Stimulated activated CD4-positive, alpha-beta T cell treated with anti-CD3 and anti-CD28 coated beads, Interleukin-1b, Interleukin-23, amount 100 ng/mL, for 24 hours (primary cell): ENCODE measurements around the gene UBAP1L.
"Not testable (repeated sequence)": the region's sequence is repeated elsewhere in the genome, so short reads cannot be mapped to it uniquely, and the experiment has no call there.

Source experiments
- DNase-seq, 4 experiments: peaks; one replicate each; pipeline ENCODE4 v3.0.0-alpha.2; 2020; ENCODE audit warnings: low read depth in 4 of 4, low spot score in 1 of 4

The UBAP1L gene

DNA sequence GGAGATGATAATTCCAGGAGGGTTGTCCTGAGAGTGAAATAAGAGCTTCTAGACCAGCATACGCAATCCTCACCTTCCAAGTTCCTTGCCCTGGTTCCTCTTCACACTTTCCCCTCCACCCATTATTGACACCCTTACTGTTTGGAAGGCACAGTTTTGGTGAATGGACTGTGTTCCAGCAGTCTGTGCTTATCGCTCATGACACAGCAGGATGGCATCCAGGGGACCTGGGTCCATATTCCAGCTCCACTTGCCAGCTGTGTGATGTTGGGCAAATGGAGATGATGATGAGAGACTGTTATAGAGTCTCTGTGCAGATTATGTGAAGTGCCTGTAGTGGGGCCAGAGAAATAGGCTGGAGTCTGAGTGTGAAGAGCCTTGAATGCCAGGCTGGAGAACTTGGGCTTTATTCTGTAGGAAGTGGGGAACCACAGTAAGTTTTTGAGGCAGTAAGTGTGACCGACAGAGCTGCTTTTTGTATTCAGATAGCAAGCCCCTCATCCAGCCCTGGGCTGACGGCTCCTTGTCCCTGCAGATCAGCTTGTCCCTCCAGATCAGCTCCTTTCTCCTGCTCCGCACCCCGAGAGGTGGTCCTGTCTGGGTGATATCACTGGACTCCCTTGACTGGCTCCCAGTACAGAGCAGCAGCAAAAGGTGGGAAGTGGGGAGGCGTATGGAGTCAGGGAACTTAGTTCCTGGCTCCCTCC is 30.3 kb downstream of the UBAP1L start:
- no peak for DNase-seq

- DNase-seq: no peak
Observed at GRCh38 chr15:65083262-65083701, 31.7 kb downstream of the UBAP1L start.

DNA sequence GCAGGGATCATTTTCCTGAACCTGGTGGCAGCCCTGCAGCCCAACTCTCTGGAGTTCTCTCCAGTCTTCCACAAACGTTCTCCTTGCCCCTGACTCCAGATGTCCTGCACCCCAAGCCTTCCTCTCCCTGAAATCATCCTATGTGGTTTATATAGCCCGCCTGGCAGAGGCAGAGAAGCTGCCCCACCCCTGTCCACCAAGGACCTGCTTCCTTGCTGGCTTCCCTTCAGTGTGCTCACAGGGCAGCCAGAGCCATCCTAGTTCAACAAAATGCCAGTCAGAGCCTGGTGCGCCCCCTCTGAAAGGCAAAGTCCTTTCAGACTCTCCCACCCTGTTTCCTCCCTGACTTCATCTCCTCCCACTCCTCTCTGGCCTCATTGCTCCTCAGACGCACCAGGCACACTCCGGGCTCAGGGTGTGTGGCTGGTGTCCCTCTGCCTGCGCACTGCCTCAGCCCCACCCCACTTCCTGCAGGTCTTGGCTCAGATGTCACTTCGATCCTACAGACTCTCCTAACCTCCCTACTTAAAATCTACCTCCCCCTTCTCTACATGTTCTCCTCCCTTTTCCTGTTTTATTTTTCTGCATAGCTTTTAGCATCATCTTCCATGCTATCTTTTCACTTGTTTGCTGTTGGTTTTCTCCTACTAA is 32.6 kb downstream of the UBAP1L start:
- DNase-seq: no peak

- DNase-seq: peak in 1 of 4 experiments; percentile 14
Observed at GRCh38 chr15:65081758-65082157, 33.2 kb downstream of the UBAP1L start.

DNA sequence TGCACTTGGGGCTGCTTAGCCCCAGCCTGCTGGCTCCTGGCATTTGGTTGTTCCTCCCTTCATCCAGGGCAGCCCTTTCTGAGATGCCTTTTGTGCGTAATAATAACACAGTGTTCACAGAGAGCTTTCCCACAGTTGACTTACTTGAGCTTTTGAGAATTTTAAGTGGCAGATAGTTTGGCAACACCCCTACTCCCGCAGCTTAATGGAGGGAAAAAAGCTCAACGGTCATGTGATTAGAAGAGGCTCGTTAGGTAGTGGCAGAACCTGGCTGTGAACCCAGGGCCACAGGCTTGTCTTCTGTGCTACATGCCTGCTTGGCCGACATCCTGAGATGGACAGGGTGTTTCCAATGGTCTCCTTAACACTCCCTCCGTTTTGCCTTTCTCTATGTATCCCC is 33.7 kb downstream of the UBAP1L start:
- no peak for DNase-seq

DNA sequence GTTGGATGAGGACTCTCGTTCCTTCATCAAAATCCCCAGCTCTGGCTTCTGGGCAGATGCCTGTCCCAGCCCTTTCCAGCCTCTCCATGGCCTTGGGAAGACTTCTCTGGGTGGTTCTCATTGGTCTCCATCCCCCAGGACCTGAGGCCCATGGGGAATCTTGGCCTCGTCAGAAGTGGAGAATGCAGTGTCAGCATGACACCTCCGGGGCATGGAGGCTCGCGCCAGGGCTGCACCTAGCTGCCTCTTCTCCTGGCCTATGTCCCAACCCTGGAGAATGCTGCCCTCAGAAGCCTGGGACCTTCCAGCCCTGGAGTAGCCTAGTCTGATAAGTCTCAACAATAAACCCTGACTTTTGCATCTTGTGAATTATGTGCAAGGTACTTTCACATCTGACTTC is 35.4 kb downstream of the UBAP1L start:
- no peak for DNase-seq

- peak; percentile 12 to 39 (median 24) for DNase-seq
Observed at GRCh38 chr15:65077981-65078352, 37.0 kb downstream of the UBAP1L start.

- DNase-seq: no peak
Observed at GRCh38 chr15:65077291-65077980, 37.6 kb downstream of the UBAP1L start.

DNA sequence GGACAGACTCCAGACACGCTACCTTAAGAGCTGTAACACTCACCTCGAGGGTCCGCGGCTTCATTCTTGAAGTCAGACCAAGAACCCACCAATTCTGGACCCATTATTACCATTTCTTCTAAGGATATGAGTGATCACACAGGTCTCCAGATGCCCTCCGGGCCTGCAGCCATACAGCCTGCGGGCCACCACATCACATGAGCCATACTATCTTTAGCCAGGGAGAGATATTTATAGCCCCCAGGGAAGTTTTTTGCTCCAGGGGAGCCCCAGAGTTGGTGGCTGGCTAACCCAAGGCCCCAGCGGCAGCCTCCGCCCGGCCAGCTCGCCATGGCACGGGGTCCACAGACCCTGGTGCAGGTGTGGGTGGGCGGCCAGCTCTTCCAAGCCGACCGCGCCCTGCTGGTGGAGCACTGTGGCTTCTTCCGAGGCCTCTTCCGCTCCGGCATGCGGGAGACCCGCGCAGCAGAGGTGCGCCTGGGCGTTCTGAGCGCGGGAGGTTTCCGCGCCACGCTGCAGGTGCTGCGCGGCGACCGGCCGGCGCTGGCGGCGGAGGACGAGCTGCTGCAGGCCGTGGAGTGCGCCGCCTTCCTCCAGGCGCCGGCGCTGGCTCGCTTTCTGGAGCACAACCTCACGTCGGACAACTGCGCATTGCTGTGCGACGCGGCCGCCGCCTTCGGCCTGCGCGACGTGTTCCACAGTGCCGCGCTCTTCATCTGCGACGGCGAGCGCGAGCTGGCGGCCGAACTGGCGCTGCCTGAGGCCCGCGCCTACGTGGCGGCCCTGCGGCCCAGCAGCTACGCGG is 38.3 kb downstream of the UBAP1L start, which contains the start of gene KBTBD13:
Gene KBTBD13 (plus strand): TSS at position 261 of the 805 bp plus-strand sequence. CDS start 70 bp downstream, at position 331.
- DNase-seq: no peak

- not testable (repeated sequence) for DNase-seq
Observed at GRCh38 chr15:65075607-65076395, 39.2 kb downstream of the UBAP1L start.

DNA sequence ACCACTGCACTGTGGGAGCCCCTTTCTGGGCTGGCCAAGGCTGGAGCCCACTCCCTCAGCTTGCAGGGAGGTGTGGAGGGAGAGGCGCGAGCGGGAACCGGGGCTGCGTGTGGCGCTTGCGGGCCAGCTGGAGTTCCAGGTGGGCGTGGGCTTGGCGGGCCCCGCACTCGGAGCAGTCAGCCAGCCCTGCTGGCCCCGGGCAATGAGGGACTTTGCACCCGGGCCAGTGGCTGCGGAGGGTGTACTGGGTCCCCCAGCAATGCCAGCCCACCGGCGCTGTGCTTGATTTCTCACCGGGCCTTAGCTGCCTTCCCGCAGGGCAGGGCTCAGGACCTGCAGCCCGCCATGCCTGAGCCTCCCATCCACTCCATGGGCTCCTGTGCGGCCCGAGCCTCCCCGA is 40.1 kb downstream of the UBAP1L start:
- not testable (repeated sequence) for DNase-seq

GRCh38 chr15:65072617-65073016 is 42.4 kb downstream of the UBAP1L start:
- no peak for DNase-seq

DNA sequence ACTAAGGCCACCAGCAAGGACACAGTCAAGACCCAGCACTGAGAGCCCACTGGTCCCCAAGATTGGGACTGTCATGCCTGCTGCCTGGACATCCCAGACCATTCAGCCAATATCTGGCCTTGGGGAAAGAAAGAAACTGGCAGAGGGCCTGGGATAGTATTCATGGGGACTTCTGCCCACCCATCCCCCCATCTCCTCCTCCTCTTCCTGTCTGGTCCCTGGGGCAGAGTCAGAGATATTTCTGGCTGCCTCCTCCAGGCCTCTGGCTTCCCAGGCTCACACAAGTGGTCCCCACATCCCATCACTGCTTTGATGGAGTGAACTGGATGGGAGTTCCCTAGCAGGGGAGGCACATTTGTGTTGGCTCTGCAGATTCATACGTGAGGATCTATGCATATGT is 43.0 kb downstream of the UBAP1L start:
- DNase-seq: no peak

DNA sequence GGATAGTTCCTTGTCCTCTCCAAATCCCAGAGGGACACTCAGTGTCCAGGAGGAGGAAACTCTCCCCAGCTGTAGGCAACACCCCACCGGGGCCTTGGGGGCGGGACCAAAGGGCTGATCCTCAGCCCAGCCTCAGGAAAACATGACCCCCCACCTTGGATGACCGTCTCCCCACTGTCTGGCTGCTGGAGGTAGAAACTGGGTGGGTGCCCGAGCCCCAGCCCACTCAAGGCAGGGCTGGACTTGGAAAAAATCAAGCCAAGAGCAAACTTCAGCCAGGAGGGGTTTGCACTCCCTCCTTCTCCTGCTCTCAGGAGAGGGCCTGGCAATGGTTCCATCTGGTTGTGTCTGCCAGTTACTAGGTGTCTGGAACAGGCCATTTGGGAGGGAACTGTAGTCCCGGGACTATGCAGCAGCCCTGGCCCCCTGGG is 43.6 kb downstream of the UBAP1L start:
- DNase-seq: no peak

GRCh38 chr15:65069779-65070546 is 45.0 kb downstream of the UBAP1L start:
- no peak for DNase-seq

DNA sequence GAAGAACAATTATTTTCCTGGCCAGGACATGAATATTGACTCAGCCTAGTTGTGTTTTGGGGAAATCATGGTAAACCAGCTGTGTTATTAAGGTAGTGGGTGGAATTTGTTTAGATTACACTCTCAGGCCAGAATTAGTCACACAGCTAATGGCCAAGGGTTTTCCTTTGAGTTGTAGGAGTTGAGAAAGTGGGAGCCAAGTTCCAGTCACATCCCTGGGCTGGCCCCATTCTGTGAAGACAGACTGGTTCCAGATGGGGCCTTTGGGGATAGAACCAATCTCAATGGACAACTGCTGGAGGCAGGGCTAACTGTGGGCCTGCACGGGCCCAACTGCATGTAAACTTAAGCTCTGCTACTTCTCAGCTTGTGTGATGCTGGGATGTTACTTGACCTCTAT is 45.8 kb downstream of the UBAP1L start:
- DNase-seq: no peak

DNA sequence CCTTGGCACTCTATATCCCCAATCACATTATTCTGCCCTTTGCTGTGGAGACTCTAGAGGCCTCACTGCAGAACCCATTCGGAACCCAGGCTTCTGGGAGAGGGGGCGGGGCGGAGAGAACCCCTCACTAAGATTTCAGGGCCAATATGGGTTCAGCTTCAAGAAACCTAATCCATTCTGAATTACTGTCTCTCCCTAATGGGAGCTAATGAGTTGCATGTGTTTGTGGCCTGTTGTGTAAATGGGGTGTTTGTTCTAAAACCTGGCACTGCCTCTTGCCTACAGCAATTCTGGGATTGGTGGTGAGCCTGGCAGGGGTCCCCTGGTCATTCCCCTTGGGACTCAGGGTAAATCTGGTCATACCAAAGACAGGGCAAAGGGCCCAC is 46.6 kb downstream of the UBAP1L start:
- no peak for DNase-seq

DNA sequence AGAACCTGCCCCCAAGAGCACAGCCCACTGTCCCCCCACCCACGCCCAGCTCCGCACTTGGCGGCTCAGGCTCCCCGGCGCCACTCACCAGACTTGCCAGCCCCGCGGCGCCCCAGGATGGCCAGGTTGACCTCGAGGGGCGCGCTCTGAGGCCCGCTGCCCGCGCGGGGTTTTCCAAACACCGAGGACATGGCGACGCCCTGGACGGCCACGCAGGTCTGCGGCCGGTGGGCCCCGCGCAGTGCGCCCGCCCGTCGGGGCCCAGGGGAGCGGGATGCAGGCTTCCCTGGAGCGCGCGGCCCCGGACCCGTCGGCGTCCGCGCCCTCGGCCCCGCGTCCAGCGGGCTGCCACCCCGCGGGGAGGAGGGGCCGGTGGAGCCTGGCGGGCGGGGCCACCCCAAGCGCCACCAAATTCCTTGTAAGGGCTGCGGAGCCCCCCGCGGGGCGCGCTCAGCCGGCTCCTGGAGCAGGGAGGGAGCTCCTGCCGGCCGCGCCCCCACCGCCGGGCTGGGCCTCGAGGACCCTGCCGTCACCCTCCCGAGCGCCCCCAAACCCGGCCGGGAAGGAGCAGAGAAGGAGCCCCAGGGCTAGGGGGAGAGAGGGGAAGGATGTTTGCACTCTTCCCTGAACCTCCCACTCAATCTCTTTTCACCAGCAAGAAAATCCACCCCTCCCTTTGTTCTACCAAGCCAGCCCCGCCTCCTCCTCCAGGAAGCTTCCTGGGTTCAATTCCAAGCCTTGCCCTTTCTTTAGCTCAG is 47.2 kb downstream of the UBAP1L start, which contains the start of gene RASL12:
Gene RASL12 (minus strand): TSS at position 347 of the 758 bp plus-strand sequence. CDS start 156 bp downstream, at position 191.
- no peak for DNase-seq

- DNase-seq: no peak
Observed at GRCh38 chr15:65067317-65067644, 47.7 kb downstream of the UBAP1L start.
